Activated naive CD4-positive, alpha-beta T cell treated with Interleukin-2 at 50 U/mL for 16 hours (primary cell): Measurements from ENCODE around the gene ZNF608.

Experiments
- DNase-seq: peaks from one replicate; pipeline ENCODE4 v3.0.0-alpha.2; 2020

The ZNF608 gene

DNA sequence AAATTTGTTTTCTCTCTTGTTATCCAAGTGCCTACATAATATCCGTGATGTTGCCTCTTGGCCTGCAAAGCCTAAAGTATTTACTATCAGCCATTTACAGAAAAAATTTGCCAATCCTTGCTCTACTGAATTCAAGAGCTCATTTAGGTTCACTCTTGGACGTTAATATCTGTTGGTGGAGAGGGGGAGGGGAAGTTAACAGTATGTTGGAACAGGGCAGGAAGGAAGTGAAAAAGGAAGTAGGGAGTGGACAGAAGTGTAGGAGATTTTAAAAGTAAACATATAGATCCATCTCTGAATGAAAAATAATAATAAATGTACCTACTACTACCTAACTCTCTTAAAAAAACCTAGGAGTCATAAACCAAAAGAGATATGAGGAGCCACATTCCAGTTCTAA is 32.8 kb downstream of the ZNF608 start:
- no peak for DNase-seq

DNA sequence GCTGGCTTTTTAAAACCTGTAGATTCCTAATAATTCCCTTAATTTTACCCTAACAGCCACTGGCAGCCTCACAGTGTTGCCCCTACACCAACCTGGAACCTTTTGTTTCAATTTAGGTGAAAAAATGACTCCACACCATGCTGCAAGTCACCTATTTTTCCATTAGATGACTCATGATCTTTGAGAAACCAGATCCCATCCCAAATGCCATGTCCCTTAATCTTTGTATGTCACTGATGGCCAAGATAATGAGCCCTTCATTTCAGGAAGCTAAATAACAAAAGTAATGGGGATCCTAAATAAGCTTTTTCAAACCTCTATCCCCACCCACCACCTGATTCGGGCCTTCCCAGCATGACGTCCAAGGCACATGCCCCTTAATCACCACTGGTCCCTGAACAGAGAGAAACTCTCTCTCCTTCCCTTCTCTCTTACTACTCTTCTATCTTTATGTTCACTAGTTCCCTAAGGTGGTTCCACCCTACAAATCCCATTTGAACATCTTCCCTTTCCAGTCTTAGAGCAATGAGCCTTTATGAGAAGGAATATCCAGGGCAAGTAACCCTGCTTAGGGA is 33.6 kb downstream of the ZNF608 start:
- no peak for DNase-seq

GRCh38 chr5:124708086-124708485 is 38.4 kb downstream of the ZNF608 start:
- no peak for DNase-seq

- DNase-seq: no peak
Observed at GRCh38 chr5:124707520-124707919, 38.9 kb downstream of the ZNF608 start.

- DNase-seq: no peak
Observed at GRCh38 chr5:124706729-124707361, 39.6 kb downstream of the ZNF608 start.

GRCh38 chr5:124706051-124706450 is 40.4 kb downstream of the ZNF608 start:
- no peak for DNase-seq

GRCh38 chr5:124705577-124705976 is 40.9 kb downstream of the ZNF608 start:
- no peak for DNase-seq

DNA sequence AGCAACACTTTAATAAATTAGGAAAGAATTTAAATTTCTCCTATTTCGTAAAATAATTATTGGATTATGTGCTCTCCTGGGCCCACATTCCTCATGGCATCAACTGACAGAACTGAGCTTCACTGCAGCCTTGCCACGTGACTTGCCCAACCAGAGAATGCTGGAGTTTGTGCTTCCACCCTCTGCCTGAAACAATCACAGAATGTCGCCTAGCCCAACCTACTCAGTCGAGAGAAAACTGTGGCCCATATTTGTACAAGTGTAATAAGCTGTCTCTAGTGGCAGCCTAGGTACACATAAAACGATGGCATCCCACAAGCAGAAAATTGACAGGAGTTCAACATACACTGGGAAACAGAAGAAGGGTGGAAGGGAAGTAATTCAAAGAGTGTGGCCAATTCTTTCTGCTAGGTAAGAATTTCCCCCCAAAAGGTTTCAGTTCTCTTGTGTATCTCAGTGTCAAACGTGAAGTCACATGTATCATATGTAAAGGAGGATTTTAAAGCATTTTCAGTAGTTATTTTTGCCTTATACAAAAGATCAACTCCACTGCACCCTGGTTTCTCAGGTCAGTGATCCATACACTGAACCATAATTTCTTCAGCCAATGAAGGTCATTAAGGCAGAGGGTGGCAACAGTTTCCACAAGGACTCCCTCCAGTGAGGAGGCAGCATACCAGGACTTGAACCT is 41.7 kb downstream of the ZNF608 start:
- DNase-seq: no peak

DNA sequence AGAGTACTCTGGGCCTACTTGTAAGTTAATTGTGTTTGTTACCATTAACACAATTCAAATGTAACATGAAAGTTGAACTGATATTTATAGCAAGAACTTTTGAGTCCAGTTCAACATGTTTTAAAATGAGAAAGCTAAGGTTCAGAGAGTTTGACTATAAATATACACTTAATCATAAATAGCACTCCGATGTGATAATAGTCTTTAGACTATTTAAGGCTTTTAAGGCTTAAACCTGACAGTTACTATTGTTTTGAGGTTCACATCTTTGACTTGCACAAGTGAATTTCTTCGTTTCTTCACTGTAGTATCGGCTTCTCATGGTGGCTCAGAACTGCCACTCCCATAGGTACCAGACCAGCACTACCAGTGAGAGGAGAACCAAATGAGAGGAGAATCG is 42.4 kb downstream of the ZNF608 start:
- no peak for DNase-seq

DNA sequence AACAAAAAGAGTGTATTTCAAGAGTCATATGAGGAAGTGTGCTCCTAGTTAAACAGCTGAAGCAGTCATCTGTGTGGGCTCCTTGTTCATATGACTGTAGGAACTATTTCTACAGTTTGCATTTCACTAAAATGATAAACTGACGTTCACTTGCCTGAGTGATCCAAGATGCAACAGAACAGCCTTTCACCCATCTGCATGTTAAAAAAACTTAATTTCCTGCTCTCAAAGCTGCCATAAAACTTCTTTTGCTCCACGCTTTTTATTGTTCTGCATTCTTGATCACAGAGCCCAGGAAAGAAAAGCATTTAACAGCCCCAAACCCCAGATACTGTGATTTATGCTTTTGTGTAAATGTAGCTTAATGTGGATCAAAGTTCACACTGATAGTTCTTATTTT is 43.9 kb downstream of the ZNF608 start:
- DNase-seq: no peak

- DNase-seq: no peak
Observed at GRCh38 chr5:124701873-124702425, 44.5 kb downstream of the ZNF608 start.

GRCh38 chr5:124701016-124701415 is 45.4 kb downstream of the ZNF608 start:
- DNase-seq: no peak

DNA sequence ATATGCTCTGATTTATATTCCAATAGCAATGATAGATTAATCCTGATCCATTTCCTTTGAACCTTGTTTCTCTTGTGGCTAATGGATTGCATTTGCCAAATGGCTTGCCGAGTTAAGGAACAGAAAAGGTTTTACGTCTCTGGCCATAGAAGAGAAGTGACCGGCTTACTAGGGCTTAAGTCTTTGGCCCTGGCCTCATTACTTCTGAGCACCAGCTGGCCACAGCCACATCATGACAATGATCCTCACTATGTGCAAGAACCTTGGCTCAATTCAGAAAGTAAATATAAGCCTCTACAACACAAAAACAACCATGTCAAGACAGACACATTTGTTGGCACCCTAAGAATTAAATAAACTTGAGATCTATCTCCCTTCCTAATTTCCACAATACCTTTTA is 46.1 kb downstream of the ZNF608 start:
- no peak for DNase-seq

DNA sequence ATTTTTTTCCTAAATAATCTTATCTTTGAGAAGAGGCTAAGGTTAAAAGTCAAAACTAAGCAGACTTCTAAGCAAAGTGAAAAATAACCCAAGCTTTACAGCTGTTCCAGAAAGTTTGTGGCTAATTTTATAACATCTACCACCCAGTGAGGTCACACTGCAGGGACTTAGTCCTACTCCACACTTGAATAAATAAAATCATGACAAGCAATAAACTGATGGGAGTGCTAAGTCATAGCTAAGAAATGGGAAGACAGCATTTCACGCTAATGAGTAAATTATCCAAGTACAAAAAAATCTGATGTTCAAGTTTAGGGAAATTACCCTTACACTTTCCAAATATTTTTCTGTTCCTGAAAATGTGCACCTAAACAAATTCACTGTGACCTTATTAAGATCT is 47.7 kb downstream of the ZNF608 start:
- DNase-seq: no peak

DNA sequence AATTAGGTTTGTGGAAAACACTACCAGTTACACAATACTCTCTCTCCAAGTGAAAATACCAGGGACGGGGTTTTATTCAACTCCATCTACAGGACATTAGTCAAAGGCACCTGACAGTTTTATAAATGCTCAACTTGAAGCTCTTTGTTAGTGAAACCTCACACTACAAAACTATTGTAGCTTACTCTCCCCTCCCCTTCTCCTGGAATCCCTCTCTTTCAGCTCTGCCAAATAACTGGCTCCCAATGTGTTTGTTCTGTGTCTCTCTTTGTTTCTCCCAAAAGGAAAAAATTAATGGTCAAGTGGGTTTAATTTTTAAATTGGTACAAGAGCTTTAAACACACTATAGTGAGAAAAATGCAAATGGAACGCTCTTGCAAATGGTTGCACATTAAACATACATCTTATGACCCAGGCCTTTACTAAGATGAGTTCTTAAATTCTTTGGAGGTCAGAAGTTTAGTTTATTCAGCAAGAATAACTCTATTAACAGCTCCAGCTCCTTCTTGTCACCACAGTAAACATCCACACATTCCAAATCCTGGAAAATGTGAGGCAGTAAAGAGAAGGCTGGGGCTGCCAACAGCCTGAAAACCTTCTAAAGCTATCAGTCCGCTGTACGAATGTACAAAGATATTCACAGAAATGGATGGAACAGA is 48.4 kb downstream of the ZNF608 start:
- DNase-seq: no peak

GRCh38 chr5:124697501-124697900 is 48.9 kb downstream of the ZNF608 start:
- no peak for DNase-seq

DNA sequence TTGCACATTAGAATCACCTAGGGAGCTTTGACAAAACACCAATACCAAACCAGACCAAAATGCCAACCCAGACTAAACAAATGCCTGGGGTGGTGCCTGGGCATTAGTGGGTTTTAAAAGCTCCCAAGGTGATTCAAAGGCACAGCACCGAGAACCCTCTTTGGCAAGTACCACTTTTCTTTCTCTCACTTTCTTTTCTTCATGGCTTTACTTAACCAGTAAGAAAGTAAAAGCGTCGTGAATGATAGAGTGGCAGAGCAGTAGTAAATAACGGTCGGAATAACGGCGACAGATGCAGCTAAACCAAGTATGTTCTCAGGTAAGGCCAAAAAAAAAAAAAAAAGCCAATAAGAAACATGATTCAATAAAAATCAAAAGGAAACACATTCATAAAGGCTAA is 49.5 kb downstream of the ZNF608 start:
- DNase-seq: no peak
